HFF-Myc (cell line): ENCODE data around the gene NELL1.

ENCODE experiments used
- DNase-seq: peaks from one replicate; pipeline ENCODE4 v3.0.0-alpha.2; 2011; ENCODE audit warnings: low read depth; ENCODE audit errors: extremely low read depth
- H3K4me3 ChIP-seq: replicated peaks from 2 replicates; pipeline ENCODE4 v1.5.1; 2011; ENCODE audit warnings: low read depth, mild to moderate bottlenecking, control low read depth, low read length
- TF ChIP-seq, protein P1 (sequence below): IDR thresholded peaks from 2 replicates; pipeline ENCODE4 v1.5.1; 2012; ENCODE audit warnings: mild to moderate bottlenecking, low read depth, low read length, control low read depth; ENCODE audit errors: missing control alignments

The NELL1 gene

DNA sequence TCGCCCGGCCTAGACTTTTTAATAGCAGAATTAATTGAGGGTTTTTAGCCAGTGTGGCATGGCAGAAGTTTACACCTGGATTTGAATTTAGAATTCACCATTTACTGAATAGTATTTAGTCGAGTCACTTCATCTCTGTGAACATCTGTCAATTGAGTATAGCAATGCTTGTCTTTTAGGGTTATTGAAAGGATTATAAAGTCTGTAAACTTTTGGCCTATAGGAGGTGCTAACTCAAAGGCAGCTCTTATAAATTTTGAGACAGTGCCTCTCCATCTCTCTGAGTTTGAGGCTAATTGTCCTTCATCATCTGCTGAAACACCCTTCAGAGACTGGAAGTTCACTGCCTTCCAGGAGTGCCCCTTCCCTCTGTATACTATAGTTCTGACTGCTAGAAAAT lies 205.0 kb downstream of the NELL1 start:
- no peak overlapping the region for H3K4me3 ChIP-seq
- DNase-seq: no peak
- TF ChIP-seq, protein P1, sequence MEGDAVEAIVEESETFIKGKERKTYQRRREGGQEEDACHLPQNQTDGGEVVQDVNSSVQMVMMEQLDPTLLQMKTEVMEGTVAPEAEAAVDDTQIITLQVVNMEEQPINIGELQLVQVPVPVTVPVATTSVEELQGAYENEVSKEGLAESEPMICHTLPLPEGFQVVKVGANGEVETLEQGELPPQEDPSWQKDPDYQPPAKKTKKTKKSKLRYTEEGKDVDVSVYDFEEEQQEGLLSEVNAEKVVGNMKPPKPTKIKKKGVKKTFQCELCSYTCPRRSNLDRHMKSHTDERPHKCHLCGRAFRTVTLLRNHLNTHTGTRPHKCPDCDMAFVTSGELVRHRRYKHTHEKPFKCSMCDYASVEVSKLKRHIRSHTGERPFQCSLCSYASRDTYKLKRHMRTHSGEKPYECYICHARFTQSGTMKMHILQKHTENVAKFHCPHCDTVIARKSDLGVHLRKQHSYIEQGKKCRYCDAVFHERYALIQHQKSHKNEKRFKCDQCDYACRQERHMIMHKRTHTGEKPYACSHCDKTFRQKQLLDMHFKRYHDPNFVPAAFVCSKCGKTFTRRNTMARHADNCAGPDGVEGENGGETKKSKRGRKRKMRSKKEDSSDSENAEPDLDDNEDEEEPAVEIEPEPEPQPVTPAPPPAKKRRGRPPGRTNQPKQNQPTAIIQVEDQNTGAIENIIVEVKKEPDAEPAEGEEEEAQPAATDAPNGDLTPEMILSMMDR: no peak

DNA sequence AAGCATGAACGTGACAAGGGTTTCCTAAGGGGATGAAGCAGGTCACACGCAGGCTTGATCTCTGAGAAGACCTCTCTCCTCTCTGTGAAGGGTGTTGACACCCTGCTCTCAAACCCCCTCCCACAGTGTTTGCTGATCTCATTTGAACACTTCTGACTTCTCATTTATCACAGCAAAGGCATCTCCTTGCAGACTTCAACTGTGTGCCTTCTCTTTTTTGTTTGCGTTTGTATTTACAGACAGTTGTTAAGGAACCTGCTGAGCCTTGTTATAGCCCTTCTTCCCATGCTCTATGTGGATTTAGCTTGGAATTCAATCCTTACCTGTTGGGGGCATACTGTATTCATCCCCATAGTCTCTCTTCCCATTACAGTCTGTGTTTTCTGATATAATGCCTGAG lies 206.5 kb downstream of the NELL1 start:
- TF ChIP-seq, protein P1: no peak
- H3K4me3 ChIP-seq: no peak overlapping the region

DNA sequence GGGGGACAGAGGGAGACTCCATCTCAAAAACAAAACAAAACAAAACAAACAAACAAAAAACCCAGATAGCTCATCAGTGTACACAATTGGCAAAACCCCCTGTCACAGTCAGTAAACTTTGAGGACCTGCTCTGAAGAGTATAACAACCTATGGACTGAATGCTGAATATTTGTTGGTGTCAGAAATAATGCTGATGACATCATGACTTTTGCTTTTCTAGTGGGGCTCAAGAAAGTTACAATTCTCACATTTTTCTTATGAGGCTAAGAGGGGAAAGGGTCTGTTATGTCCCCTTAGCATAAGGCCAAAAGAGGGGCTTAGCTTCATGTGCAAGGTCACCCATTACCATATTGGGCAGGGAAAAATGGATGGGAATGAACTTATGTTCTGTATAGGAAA lies 207.4 kb downstream of the NELL1 start:
- H3K4me3 ChIP-seq: no peak overlapping the region
- DNase-seq: no peak
- TF ChIP-seq, protein P1: no peak

More for the DNA sequence above, 206.5 kb downstream of the NELL1 start:
- no peak for DNase-seq

DNA sequence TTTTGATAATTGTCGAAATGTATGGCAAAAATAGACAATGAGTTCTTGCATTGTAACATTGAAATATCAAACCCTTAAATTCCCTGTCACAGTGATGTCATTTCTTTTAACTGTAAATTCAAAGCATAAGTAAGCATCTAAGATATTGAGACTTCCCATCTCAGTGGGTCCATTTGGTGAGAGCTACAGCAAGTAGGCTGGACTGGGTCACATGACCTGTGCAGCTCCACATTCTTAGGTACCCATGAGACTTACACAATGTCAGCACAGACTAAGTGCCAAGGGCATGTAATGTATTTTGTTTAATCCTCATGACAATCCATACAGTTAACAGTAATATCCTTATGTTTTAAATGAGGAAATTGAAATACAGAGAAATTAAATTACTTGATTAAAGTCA lies 210.7 kb downstream of the NELL1 start:
- TF ChIP-seq, protein P1: no peak
- H3K4me3 ChIP-seq: no peak overlapping the region
- DNase-seq: no peak

DNA sequence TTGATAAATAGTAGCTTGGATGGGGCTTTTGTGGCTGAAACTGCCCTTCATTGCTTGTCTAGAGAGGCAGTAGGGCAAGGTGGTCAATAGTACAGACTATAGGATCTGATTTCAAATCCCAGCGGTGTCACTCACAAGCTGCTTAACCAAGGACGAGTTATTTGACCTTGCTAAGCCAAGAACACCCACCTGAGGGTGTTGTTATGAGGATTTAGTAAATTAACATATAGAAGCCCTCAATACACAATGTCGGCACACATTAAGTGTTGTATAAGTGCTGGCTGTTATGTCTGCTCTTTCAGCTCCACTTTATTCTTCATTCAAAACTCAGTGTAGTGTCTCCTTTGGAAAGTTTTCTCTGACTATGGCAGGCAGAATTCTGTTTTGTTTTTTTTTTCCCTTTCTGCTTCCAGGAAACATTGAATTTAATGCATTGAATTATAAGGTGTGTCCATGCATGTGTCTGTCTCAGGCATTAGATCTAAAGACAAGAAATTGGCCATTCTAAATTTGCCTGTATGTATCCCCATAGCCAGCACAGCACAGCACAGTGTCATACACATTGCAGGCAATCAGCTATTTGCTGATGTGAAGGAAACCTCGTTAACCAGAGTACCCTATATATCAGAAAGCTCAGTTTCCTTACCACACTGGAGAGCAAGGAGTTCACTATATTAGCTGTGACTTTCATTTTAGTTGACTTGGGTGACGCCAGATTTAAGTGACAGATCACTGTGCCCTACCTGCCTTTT lies 212.1 kb downstream of the NELL1 start:
- DNase-seq: no peak
- H3K4me3 ChIP-seq: no peak overlapping the region
- TF ChIP-seq, protein P1: no peak

DNA sequence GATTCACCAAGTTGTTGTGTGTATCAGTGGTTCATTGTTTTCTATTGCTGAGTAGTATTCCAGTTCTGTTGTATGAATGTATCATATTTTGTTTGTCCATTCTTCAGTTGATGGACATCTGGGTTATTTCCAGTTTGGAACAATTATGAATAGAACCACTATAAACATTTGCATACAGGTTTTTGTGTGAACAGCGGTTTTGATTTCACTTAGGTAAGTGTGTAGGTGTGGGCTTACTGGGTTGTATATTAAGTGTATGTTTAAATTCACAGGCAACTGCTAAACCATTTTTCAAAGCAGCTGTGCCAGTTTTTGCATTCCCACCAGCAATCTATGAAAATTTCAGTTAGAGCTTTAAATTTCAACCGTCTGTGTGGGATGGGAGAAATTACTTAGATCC lies 217.8 kb downstream of the NELL1 start:
- no peak overlapping the region for H3K4me3 ChIP-seq
- DNase-seq: no peak
- TF ChIP-seq, protein P1: no peak

DNA sequence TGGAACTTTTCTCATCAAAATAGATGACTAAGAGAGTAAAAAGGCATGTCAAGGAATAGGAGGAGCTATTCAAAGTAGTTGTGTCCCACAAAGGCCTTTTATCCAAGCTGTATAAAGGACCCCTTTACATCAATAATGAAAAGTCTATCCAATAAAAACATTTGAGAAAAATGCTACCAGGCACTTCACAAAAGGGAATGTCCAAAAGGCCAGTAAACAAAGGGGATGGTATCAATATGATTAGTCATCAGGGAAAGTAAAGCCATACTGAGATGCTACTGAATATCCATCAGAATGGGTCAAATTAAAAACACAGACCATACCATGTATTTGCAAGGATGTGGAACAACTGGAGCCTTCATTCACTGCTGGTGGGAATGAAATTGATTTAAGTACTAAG lies 224.9 kb downstream of the NELL1 start:
- DNase-seq: no peak
- H3K4me3 ChIP-seq: no peak overlapping the region
- TF ChIP-seq, protein P1: no peak
